Psoas muscle (tissue), 8 donors: ENCODE results near the gene UNC45A. TPM values are rescaled to one million over a fixed set of nuclear protein-coding genes. Genes with fewer than 3 reads are reported as not detected.

Experiments
- ATAC-seq, 4 donors: fragments of 200-7000 bp; cut with Tn5 transposase; one replicate each; pipeline ENCODE4 v1.9.1; 2020; ENCODE audit warnings: moderate library complexity in 3 of 4, mild to moderate bottlenecking in 2 of 4
- DNase-seq, 2 donors: peaks; one replicate each; pipeline ENCODE4 v3.0.0-alpha.2; 2020
- H3K27ac ChIP-seq: fragments of 200-600 bp; one replicate; pipeline ENCODE4 v1.8.0; 2022
- H3K27me3 ChIP-seq, 3 donors: fragments of 200-600 bp in 1 of 3; one replicate each; pipeline versions ENCODE4 v1.6.1 to v1.8.0; 2013 to 2022; ENCODE audit warnings: low read length in 2 of 3, mild to moderate bottlenecking in 2 of 3, moderate library complexity in 1 of 3; ENCODE audit not compliant: insufficient read depth in 3 of 3
- H3K36me3 ChIP-seq, 2 donors: fragments of 200-600 bp in 1 of 2; one replicate each; pipeline versions ENCODE4 v1.6.1 to v1.8.0; 2013 to 2022; ENCODE audit warnings: low read depth in 1 of 2, mild to moderate bottlenecking in 1 of 2, moderate library complexity in 1 of 2; ENCODE audit not compliant: insufficient read depth in 1 of 2
- H3K4me1 ChIP-seq: fragments of 200-600 bp; one replicate; pipeline ENCODE4 v1.8.0; 2022
- H3K4me3 ChIP-seq: fragments of 200-600 bp; one replicate; pipeline ENCODE4 v1.8.0; 2022; ENCODE audit warnings: mild to moderate bottlenecking
- H3K9me3 ChIP-seq: fragments of 200-600 bp; one replicate; pipeline ENCODE4 v1.8.0; 2022
- WGBS, 3 donors: extraction: QIAGEN DNeasy Blood & Tissue Kit; methylation state at CpG; one replicate each; pipeline versions ENCODE4 v1.1.6 to v1.1.7; 2013; 5-methylcytosine and 5-hydroxymethylcytosine counted together
- intact Hi-C, 2 donors: fragments of 100-400 bp; cut with DNase I; formaldehyde crosslinking; loops; one replicate each; pipeline versions ENCODE4 v1.11.0 to v1.14.2; 2022
- polyA plus RNA-seq, 3 donors: library from polyadenylated mRNA; stranded (reverse); fragments of 200-250 nt; gene quantifications; one replicate each; pipeline ENCODE4 v1.2.3, GENCODE V29; 2013
- total RNA-seq, 4 donors: library from RNA; stranded (reverse); fragmentation: NEBNext Ultra II Directional in 2 of 4; extraction: Animal tissue kit (Norgen Biotek cat#: 25700) in 2 of 4; gene quantifications; one replicate each; pipeline versions ENCODE4 v1.2.1 to v1.2.4, GENCODE V29; 2021 to 2023
- TF ChIP-seq, protein P1 (sequence below): fragments of 200-600 bp; IDR thresholded peaks from one replicate; pipeline ENCODE4 v1.8.0; 2022; ENCODE audit warnings: antibody characterized with exemption
- donor health status: healthy with polysubstance abuse.
- donor health status: DM: no; HTN: no; CAD: no; lungs with moderate emphysema.
- donor health status: Bipolar disorder and iron deficiency.
- donor health status: healthy.
- donor health status: DM: yes; HTN: yes; CAD: no.
- donor health status: DM: no; HTN: no; CAD: no.
- donor health status: DM: no; HTN: no; CAD: no.
- donor health status: DM: yes; HTN: yes; CAD: no.

UNC45A gene
- total and polyA plus RNA-seq, 7 donors, result 9.2 to 17.5 (median 12.0) TPM

- peak; percentile 77 to 85 (median 84) for ATAC-seq
- Histone ChIP-seq H3K4me3 (peak within 1 kb of the TSS; percentile 69), H3K36me3 (peaks cover 0 to 42% of the 10 kb centered on the region in 2 donors), H3K9me3 (no peaks in the 10 kb centered on the region), H3K27ac (peak within 1 kb of the TSS; percentile 95), H3K4me1 (peaks cover 20% of the 10 kb centered on the region), H3K27me3 (no peaks in the 10 kb centered on the region)
- TF ChIP-seq, protein P1, sequence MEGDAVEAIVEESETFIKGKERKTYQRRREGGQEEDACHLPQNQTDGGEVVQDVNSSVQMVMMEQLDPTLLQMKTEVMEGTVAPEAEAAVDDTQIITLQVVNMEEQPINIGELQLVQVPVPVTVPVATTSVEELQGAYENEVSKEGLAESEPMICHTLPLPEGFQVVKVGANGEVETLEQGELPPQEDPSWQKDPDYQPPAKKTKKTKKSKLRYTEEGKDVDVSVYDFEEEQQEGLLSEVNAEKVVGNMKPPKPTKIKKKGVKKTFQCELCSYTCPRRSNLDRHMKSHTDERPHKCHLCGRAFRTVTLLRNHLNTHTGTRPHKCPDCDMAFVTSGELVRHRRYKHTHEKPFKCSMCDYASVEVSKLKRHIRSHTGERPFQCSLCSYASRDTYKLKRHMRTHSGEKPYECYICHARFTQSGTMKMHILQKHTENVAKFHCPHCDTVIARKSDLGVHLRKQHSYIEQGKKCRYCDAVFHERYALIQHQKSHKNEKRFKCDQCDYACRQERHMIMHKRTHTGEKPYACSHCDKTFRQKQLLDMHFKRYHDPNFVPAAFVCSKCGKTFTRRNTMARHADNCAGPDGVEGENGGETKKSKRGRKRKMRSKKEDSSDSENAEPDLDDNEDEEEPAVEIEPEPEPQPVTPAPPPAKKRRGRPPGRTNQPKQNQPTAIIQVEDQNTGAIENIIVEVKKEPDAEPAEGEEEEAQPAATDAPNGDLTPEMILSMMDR, result no peak
- intact Hi-C loops, result loop anchor here (1.0 to 2.0 kb wide), 2 partner anchors 29 to 30 kb away; partner anchors contain the start of gene HDDC3 (in 2 of the 2)
- WGBS, 3 donors, result 0 to 1% (median 1%) methylated on average over 46 to 81 of the region's 81 CpGs
- peak; percentile 71 to 88 for DNase-seq
These were observed 32.0 kb upstream of the UNC45A start, which contains the start of gene MAN2A2 for GRCh38 chr15:90902840-90903732. Gene MAN2A2 (plus strand): TSS chr15:90903302. CDS start chr15:90904208, 906 bp downstream.

DNA sequence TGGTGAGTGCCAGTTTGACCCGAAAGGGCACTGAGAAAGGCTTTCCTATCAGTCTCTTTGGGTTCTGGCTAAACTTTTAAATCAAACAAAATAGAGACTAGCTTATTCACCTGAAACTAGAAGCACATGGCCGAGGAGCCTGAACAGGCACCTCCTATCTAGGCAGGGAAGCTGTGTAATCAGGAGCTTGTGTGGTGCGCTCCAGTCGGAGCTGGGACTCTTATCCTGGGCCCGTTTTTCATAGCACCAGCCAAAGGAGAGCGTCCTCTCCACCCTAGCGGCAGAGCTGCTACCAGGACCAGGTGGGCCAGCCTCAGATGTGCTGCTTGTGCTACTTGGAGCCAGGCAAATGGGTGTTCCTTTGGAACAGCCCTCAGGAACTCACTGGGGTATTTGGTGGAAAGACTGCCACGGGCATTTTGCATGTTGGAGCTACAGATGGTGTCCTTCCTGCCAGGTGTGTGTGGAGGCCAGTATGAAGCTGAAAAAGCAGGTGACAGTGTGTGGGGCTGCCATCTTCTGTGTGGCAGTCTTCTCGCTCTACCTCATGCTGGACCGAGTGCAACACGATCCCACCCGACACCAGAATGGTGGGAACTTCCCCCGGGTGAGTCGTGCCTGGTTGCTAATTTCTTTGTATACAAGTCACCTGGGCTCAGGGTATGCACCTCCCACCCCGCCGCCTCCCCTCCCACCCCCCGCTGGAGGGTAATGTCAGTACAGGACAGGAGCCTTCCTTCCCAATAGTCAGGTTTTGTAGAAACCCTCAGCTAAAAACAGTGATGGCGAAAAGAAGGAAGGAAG is 31.1 kb upstream of the UNC45A start:
- Histone ChIP-seq H3K27ac (peak overlapping the region; percentile 95), H3K4me3 (peak overlapping the region; percentile 69), H3K27me3 (no peaks in the 10 kb centered on the region), H3K36me3 (peaks cover 0 to 51% of the 10 kb centered on the region in 2 donors), H3K9me3 (no peaks in the 10 kb centered on the region), H3K4me1 (peaks cover 20% of the 10 kb centered on the region)
- TF ChIP-seq, protein P1, result no peak
- peak in 1 of 2 donors; percentile 45 for DNase-seq
- peak in 2 of 4 donors; percentile 17 to 27 for ATAC-seq
- intact Hi-C loops, result loop anchor here in 1 of 2 donors (2.0 kb wide), 1 partner anchor 29 kb away; the partner anchor contains the start of gene HDDC3
- WGBS, 3 donors, result 60 to 78% (median 62%) methylated on average over 18 of the region's 18 CpGs

GRCh38 chr15:90904746-90905145 is 30.3 kb upstream of the UNC45A start:
- Histone ChIP-seq H3K4me1 (peaks cover 20% of the 10 kb centered on the region), H3K9me3 (no peaks in the 10 kb centered on the region), H3K4me3 (no peak overlapping the region), H3K36me3 (peaks cover 4 to 59% of the 10 kb centered on the region in 2 donors), H3K27me3 (no peaks in the 10 kb centered on the region), H3K27ac (no peak overlapping the region)
- intact Hi-C loops, result no loop called here
- WGBS, 3 donors, result 94 to 96% (median 95%) methylated on average over 9 of the region's 9 CpGs
- ATAC-seq (no peak), DNase-seq (peak in 1 of 2 donors; percentile 17)
- TF ChIP-seq, protein P1, result no peak

DNA sequence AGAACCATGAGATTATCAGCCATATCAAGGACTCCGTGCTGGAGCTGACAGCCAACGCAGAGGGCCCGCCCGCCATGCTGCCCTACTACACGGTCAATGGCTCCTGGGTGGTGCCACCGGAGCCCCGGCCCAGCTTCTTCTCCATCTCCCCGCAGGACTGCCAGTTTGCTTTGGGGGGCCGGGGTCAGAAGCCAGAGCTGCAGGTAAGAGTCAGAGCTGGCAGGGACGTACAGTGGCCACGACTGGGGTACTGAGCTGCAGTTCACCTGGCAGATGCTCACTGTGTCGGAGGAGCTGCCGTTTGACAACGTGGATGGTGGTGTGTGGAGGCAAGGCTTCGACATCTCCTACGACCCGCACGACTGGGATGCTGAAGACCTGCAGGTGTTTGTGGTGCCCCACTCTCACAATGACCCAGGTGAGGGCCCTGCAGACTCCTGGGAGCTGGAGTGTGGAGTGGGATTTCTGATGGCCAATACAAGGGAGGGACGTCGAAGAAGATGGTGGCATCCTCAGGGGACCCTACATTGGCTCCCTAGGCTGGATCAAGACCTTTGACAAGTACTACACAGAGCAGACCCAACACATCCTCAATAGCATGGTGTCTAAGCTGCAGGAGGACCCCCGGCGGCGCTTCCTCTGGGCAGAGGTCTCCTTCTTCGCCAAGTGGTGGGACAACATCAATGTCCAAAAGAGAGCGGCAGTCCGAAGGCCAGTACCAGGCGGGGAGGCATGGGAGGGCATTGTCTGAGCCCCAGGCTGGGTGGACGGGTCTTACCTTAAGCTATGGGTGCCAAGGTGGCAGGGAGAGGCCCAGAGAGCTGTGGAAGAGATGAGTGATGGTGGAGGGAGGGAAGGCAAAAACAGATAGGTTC is 29.5 kb upstream of the UNC45A start:
- peaks cover 4 to 67% of the 10 kb centered on the region in 2 donors for H3K36me3 ChIP-seq
- H3K27me3 ChIP-seq, result no peaks in the 10 kb centered on the region
- H3K4me1 ChIP-seq, result peaks cover 20% of the 10 kb centered on the region
- WGBS, 3 donors, result 94 to 95% (median 95%) methylated on average over 28 of the region's 28 CpGs
- intact Hi-C loops, result no loop called here
- H3K27ac ChIP-seq, result no peak overlapping the region
- H3K4me3 ChIP-seq, result no peak overlapping the region
- H3K9me3 ChIP-seq, result no peaks in the 10 kb centered on the region
- ATAC-seq, result no peak
- TF ChIP-seq, protein P1, result no peak
- peak in 1 of 2 donors; percentile 55 for DNase-seq
